ACC112 (cell line): ENCODE results near the gene SRSF9.
A peak's percentile ranks its signal among the peaks of the same experiment; 100 is the strongest.

ENCODE experiments used
- H2AFZ ChIP-seq: fragments of 200-600 bp; sonication (generic); one replicate; pipeline ENCODE4 v1.6.0; 2017; ENCODE audit warnings: antibody characterized with exemption, low read length; ENCODE audit not compliant: unreplicated experiment
- H3K27ac ChIP-seq: fragments of 200-600 bp; sonication (generic); 2 replicates; pipeline ENCODE4 v1.5.1; 2014; ENCODE audit warnings: low read depth, mild to moderate bottlenecking, antibody characterized with exemption, low read length, moderate library complexity
- H3K27me3 ChIP-seq: fragments of 200-600 bp; sonication (generic); 2 replicates; pipeline ENCODE4 v1.6.1; 2014; ENCODE audit warnings: mild to moderate bottlenecking, antibody characterized with exemption, low read length, moderate library complexity, mixed read lengths; ENCODE audit not compliant: insufficient read depth
- H3K36me3 ChIP-seq: fragments of 200-600 bp; sonication (generic); 2 replicates; pipeline ENCODE4 v1.6.1; 2016; ENCODE audit warnings: mild to moderate bottlenecking, antibody characterized with exemption, low read length, moderate library complexity, mixed read lengths; ENCODE audit not compliant: insufficient read depth
- H3K4me1 ChIP-seq: fragments of 200-600 bp; sonication (generic); one replicate; pipeline ENCODE4 v1.6.1; 2016; ENCODE audit warnings: low read length, mixed read lengths; ENCODE audit not compliant: insufficient read depth, unreplicated experiment, control insufficient read depth
- H3K4me3 ChIP-seq: fragments of 200-600 bp; sonication (generic); 2 replicates; pipeline ENCODE4 v1.5.1; 2014; ENCODE audit warnings: mild to moderate bottlenecking, low read depth, low read length
- H3K79me2 ChIP-seq: fragments of 200-600 bp; sonication (generic); one replicate; pipeline ENCODE4 v1.6.0; 2016; ENCODE audit warnings: low read length; ENCODE audit not compliant: control insufficient read depth, unreplicated experiment, insufficient read depth

Gene SRSF9

DNA sequence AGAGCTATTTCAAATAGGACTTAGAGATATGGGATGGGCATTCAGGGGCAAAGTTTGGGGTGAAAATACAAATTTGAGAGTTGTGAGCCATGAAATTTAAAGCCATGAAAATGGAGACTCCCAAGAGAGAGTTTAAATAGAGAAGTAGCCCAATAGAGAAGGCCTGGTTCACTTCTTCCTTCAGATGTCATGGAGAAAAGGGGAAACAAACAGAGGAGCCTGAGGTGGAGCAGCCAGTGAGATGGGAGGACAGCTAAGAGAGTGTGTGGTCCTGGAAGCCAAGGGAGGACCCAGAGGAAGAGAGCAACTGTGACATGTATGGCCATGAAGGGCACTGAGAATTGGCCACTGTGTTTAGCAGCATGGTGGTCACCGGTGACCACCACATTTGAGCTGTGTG lies 14.1 kb upstream of the SRSF9 start:
- Histone ChIP-seq H3K27ac (no peak overlapping the region), H3K27me3 (no peaks in the 10 kb centered on the region)

DNA sequence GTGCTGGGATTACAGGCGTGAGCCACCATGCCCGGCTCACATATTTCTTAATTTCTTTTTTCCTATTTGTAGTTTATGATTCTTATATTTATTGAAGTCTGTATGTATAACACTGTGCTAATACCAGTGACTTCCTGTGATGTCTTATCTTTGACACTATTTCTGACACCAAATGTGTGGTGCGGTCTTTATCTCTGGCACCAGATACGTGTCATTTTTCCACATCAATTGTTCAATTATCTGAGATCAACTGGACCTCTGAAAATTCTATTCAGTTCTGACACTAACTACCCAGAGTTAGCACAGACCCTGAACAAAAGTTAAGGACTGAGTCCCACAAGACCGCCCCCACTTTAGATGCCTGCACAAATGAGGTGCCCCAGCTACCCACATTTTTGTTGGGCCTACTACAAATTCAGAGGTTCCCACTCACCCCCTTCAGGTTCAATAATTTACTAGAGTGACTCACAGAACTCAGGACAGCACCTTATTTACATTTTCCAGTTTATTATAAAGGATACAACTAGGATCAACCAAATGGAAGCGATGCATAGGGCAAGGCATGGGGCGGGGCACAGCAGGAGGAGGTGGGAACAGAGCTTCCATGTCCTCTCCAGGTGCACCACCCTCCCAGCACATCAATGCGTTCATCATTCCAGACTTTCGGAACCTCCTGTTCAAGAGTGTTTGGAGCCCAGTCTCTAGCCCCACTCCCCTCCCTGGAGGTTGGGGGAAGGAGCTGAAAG lies 11.6 kb upstream of the SRSF9 start:
- Histone ChIP-seq H3K4me3 (no peak overlapping the region), H3K27ac (no peak overlapping the region), H3K36me3 (no peaks in the 10 kb centered on the region), H3K27me3 (no peaks in the 10 kb centered on the region), H3K79me2 (no peaks in the 10 kb centered on the region), H2AFZ (no peak overlapping the region), H3K4me1 (no peaks in the 10 kb centered on the region)

More for the DNA sequence above, 14.1 kb upstream of the SRSF9 start:
- Histone ChIP-seq H3K4me3 (no peak overlapping the region), H2AFZ (no peak overlapping the region), H3K4me1 (no peaks in the 10 kb centered on the region), H3K36me3 (no peaks in the 10 kb centered on the region), H3K79me2 (no peaks in the 10 kb centered on the region)

- Histone ChIP-seq H3K36me3 (no peaks in the 10 kb centered on the region), H3K4me3 (no peak overlapping the region), H3K27me3 (no peaks in the 10 kb centered on the region), H2AFZ (no peak overlapping the region), H3K27ac (no peak overlapping the region), H3K4me1 (peaks cover 2% of the 10 kb centered on the region), H3K79me2 (peaks cover 1% of the 10 kb centered on the region)
Observed at GRCh38 chr12:120480211-120480610, 10.7 kb upstream of the SRSF9 start.

GRCh38 chr12:120479458-120479857 lies 9.9 kb upstream of the SRSF9 start:
- peaks cover 9% of the 10 kb centered on the region for H3K4me1 ChIP-seq
- H3K4me3 ChIP-seq: no peak overlapping the region
- H3K27me3 ChIP-seq: no peaks in the 10 kb centered on the region
- no peaks in the 10 kb centered on the region for H3K36me3 ChIP-seq
- H3K27ac ChIP-seq: no peak overlapping the region
- H3K79me2 ChIP-seq: peaks cover 4% of the 10 kb centered on the region
- no peak overlapping the region for H2AFZ ChIP-seq

DNA sequence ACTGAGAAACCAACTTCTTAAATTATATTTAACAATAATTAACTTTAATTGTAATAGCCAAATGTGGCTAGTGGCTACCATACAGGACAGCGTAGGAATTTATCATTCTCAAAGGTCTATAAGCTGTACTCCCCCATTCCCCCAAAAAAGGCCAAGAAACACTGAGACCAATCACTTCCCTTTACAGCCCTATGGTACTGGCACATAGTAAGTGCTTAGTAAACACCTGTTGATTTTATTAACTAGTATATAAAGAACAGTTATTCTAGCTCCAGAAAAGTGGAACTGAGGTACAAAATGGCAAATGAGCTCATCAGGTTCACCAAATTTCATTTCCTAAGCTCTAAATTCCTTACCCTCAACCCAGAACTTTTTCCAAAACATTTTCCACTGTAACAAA lies 6.1 kb upstream of the SRSF9 start:
- Histone ChIP-seq H3K36me3 (no peaks in the 10 kb centered on the region), H3K27me3 (no peaks in the 10 kb centered on the region), H3K27ac (no peak overlapping the region; the same call in 1 of the 2 replicates), H3K4me3 (no peak overlapping the region), H2AFZ (no peak overlapping the region), H3K4me1 (peaks cover 23% of the 10 kb centered on the region), H3K79me2 (peaks cover 22% of the 10 kb centered on the region)

- Histone ChIP-seq H3K79me2 (peaks cover 29% of the 10 kb centered on the region), H3K27ac (peak overlapping the region; percentile 56), H2AFZ (no peak overlapping the region), H3K36me3 (no peaks in the 10 kb centered on the region), H3K4me1 (peaks cover 28% of the 10 kb centered on the region), H3K27me3 (no peaks in the 10 kb centered on the region), H3K4me3 (peak overlapping the region; percentile 22)
Observed at GRCh38 chr12:120474616-120474960, 5.0 kb upstream of the SRSF9 start.

DNA sequence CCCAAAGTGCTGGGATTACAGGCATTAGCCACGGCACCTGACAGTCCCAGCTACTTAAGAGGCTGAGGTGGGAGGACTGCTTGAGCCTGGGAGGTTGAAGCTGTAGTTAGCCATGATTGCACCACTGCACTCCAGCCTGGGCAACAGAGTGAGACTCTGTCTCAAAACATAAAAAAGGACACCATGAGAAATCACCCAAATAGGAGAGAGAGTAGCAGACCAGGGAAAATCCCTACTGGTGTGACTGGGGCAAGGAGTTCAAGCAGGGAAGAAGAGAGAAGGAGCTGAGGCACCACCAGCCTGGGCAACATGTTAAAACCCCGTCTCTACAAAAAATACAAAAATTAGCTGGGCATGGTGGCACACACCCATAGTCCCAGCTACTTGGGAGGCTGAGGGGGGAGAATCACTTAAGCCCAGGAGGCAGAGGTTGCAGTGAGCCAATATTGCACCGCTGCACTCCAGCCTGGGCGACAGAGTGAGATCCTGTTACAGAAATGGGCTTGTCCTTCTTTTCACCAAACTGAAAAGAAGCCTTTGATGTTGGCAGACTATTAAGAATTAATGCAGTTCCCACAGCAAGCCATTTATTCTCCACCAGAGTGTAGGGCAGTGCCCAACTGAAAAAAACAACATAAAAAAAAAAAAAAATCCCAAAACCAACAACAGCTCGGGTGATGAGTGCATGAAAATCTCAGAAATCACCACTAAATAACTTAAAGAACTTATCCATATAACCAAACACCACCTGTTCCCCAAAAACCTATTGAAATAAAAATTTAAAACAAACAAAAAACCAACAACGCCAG lies 4.5 kb upstream of the SRSF9 start:
- Histone ChIP-seq H2AFZ (no peak overlapping the region), H3K36me3 (no peaks in the 10 kb centered on the region), H3K4me3 (peak overlapping the region; percentile 35; the same call in 1 of the 2 replicates), H3K79me2 (peaks cover 35% of the 10 kb centered on the region), H3K27me3 (no peaks in the 10 kb centered on the region), H3K27ac (peak overlapping the region; percentile 56), H3K4me1 (peaks cover 28% of the 10 kb centered on the region)

DNA sequence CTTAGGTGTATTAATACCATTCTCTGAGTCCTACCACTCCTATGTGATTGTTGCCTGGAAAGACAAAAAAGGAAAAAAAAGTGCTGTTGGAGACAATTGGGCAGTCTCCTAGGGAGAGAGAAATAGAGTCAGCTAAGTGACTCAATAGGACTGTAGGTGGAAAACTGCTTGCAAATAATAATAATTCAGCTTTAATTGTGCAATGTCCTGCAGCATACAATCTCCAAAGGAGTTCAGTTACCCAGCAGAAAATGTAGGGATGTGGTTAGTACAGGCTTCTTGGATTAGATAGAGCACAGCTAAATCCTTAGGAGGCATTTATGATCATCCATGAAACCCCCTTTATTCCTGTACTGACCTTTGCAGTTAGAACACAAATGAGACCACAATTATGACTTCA lies 3.0 kb upstream of the SRSF9 start:
- Histone ChIP-seq H3K4me3 (no peak overlapping the region), H3K27me3 (no peaks in the 10 kb centered on the region), H3K27ac (no peak overlapping the region), H2AFZ (no peak overlapping the region), H3K79me2 (peaks cover 50% of the 10 kb centered on the region), H3K36me3 (no peaks in the 10 kb centered on the region), H3K4me1 (peaks cover 28% of the 10 kb centered on the region)

- H3K36me3 ChIP-seq: peaks cover 8% of the 10 kb centered on the region; the same call in 1 of the 2 replicates
- peak overlapping the region; percentile 84 for H3K4me3 ChIP-seq
- peak overlapping the region; percentile 85 for H2AFZ ChIP-seq
- peak overlapping the region; percentile 71 for H3K27ac ChIP-seq
- peaks cover 71% of the 10 kb centered on the region for H3K79me2 ChIP-seq
- no peaks in the 10 kb centered on the region for H3K27me3 ChIP-seq
- H3K4me1 ChIP-seq: peaks cover 27% of the 10 kb centered on the region
Observed at GRCh38 chr12:120470150-120470784, 719 bp upstream of the SRSF9 start.

DNA sequence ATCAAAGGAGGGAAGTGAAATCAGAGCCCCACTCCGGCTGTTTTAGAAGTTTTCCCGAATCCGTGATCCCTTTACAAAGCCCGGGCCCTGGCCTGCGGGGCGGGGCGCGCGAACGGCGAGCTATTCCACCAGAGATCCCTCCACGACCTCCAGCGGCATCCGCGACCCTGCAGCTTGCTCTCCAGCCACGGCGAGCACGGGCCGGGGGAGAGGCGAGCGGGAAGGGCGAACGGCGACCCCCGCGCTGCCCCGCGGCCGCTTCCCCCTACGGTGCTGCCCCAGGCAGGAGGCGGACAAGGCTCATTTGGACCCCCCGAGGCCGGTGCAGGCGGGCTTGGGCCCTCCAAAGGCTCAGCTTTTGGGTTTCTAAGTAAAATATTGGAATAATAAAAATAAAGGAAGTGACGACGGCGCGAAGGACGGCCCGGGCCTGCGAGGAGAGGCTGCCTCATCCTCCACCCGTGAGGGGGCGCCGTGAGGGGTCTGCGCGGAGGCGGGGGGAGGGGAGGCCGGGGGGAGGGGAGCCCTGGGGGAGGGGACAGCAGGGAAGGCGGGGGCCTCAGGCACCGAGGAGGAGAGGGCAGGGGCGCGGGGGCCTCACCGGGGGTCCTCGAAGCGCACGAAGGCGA lies 613 bp downstream of the SRSF9 start:
- peak overlapping the region; percentile 51 for H2AFZ ChIP-seq
- peak overlapping the region; percentile 84 for H3K4me3 ChIP-seq

More for the DNA sequence above, 613 bp downstream of the SRSF9 start:
- Histone ChIP-seq H3K4me1 (peaks cover 14% of the 10 kb centered on the region), H3K36me3 (peaks cover 15% of the 10 kb centered on the region; the same call in 1 of the 2 replicates), H3K27me3 (no peaks in the 10 kb centered on the region), H3K27ac (peak overlapping the region; percentile 71), H3K79me2 (peaks cover 82% of the 10 kb centered on the region)
